ENCODE measurements around the gene DHX58. TPM values are rescaled to one million over a fixed set of nuclear protein-coding genes. Genes with fewer than 3 reads are reported as not detected.
"Not testable (repeated sequence)": the region's sequence is repeated elsewhere in the genome, so short reads cannot be mapped to it uniquely, and the experiment has no call there.

DHX58 gene
- total and polyA plus RNA-seq, 9 donors = 4.2 to 8.1 (median 5.3) TPM

- 94% methylated on average over 3 of the region's 7 CpGs for WGBS (ENCODE audit: insufficient coverage)
- H3K9me3 ChIP-seq (replicated peaks; ENCODE audit: control insufficient read depth, low read depth, low read length); DNase-seq; H3K27me3 ChIP-seq (ENCODE audit: control insufficient read depth, insufficient read depth, low read length); H3K27ac ChIP-seq (ENCODE audit: low read length); H3K4me3 ChIP-seq (ENCODE audit: low read length): not testable (repeated sequence)
- peaks cover 50% of the 10 kb centered on the region for H3K4me1 ChIP-seq (ENCODE audit: control insufficient read depth, insufficient read depth, low read length)
- peaks cover 32% of the 10 kb centered on the region for H3K36me3 ChIP-seq (ENCODE audit: control insufficient read depth, insufficient read depth, low read length)
Measured at GRCh38 chr17:42140690-42141089, 28.2 kb upstream of the DHX58 start.

GRCh38 chr17:42138749-42139492 lies 26.4 kb upstream of the DHX58 start:
- no peak overlapping the region for H3K4me3 ChIP-seq (ENCODE audit: low read length)
- 60% methylated on average over 5 of the region's 7 CpGs for whole genome bisulfite sequencing (ENCODE audit: insufficient coverage)
- DNase-seq = peak; percentile 55
- H3K27ac ChIP-seq (ENCODE audit: low read length) = peak overlapping the region; percentile 22
- no peaks in the 10 kb centered on the region for H3K9me3 ChIP-seq (replicated peaks; ENCODE audit: control insufficient read depth, low read depth, low read length)
- peaks cover 52% of the 10 kb centered on the region for H3K4me1 ChIP-seq (ENCODE audit: control insufficient read depth, insufficient read depth, low read length)
- no peaks in the 10 kb centered on the region for H3K27me3 ChIP-seq (ENCODE audit: control insufficient read depth, insufficient read depth, low read length)
- H3K36me3 ChIP-seq (ENCODE audit: control insufficient read depth, insufficient read depth, low read length) = peaks cover 26% of the 10 kb centered on the region

- H3K4me3 ChIP-seq (ENCODE audit: low read length) = no peak overlapping the region
- peak overlapping the region; percentile 8 for H3K27ac ChIP-seq (ENCODE audit: low read length)
- H3K36me3 ChIP-seq (ENCODE audit: control insufficient read depth, insufficient read depth, low read length) = peaks cover 19% of the 10 kb centered on the region
- H3K4me1 ChIP-seq (ENCODE audit: control insufficient read depth, insufficient read depth, low read length) = peaks cover 46% of the 10 kb centered on the region
- no peak for DNase-seq
- WGBS (ENCODE audit: insufficient coverage) = no CpG with 5 or more reads among the region's 3 CpGs
- no peaks in the 10 kb centered on the region for H3K27me3 ChIP-seq (ENCODE audit: control insufficient read depth, insufficient read depth, low read length)
- H3K9me3 ChIP-seq (replicated peaks; ENCODE audit: control insufficient read depth, low read depth, low read length) = no peaks in the 10 kb centered on the region
Measured at GRCh38 chr17:42136654-42137051, 24.1 kb upstream of the DHX58 start.

- peaks cover 44% of the 10 kb centered on the region for H3K4me1 ChIP-seq (ENCODE audit: control insufficient read depth, insufficient read depth, low read length)
- no peaks in the 10 kb centered on the region for H3K9me3 ChIP-seq (replicated peaks; ENCODE audit: control insufficient read depth, low read depth, low read length)
- no peaks in the 10 kb centered on the region for H3K27me3 ChIP-seq (ENCODE audit: control insufficient read depth, insufficient read depth, low read length)
- WGBS (ENCODE audit: insufficient coverage) = 69% methylated on average over 6 of the region's 15 CpGs
- H3K36me3 ChIP-seq (ENCODE audit: control insufficient read depth, insufficient read depth, low read length) = peaks cover 16% of the 10 kb centered on the region
- peak overlapping the region; percentile 8 for H3K27ac ChIP-seq (ENCODE audit: low read length)
- no peak overlapping the region for H3K4me3 ChIP-seq (ENCODE audit: low read length)
- DNase-seq = peak; percentile 74
Measured at GRCh38 chr17:42135664-42136653, 23.4 kb upstream of the DHX58 start.

- H3K27ac ChIP-seq (ENCODE audit: low read length) = peak overlapping the region; percentile 0
- 100% methylated on average over 1 of the region's 6 CpGs for WGBS (ENCODE audit: insufficient coverage)
- H3K4me3 ChIP-seq (ENCODE audit: low read length) = no peak overlapping the region
- DNase-seq = no peak
- no peaks in the 10 kb centered on the region for H3K9me3 ChIP-seq (replicated peaks; ENCODE audit: control insufficient read depth, low read depth, low read length)
- H3K4me1 ChIP-seq (ENCODE audit: control insufficient read depth, insufficient read depth, low read length) = peaks cover 51% of the 10 kb centered on the region
- no peaks in the 10 kb centered on the region for H3K27me3 ChIP-seq (ENCODE audit: control insufficient read depth, insufficient read depth, low read length)
- peaks cover 19% of the 10 kb centered on the region for H3K36me3 ChIP-seq (ENCODE audit: control insufficient read depth, insufficient read depth, low read length)
Measured at GRCh38 chr17:42135151-42135550, 22.6 kb upstream of the DHX58 start.

GRCh38 chr17:42133461-42134041 lies 21.0 kb upstream of the DHX58 start:
- no peaks in the 10 kb centered on the region for H3K27me3 ChIP-seq (ENCODE audit: control insufficient read depth, insufficient read depth, low read length)
- no peak for DNase-seq
- H3K4me3 ChIP-seq (ENCODE audit: low read length) = no peak overlapping the region
- peak overlapping the region; percentile 56 for H3K27ac ChIP-seq (ENCODE audit: low read length)
- 33% methylated on average over 3 of the region's 4 CpGs for WGBS (ENCODE audit: insufficient coverage)
- peaks cover 35% of the 10 kb centered on the region for H3K36me3 ChIP-seq (ENCODE audit: control insufficient read depth, insufficient read depth, low read length)
- peaks cover 37% of the 10 kb centered on the region for H3K4me1 ChIP-seq (ENCODE audit: control insufficient read depth, insufficient read depth, low read length)
- no peaks in the 10 kb centered on the region for H3K9me3 ChIP-seq (replicated peaks; ENCODE audit: control insufficient read depth, low read depth, low read length)

- Histone ChIP-seq H3K9me3 (replicated peaks; ENCODE audit: control insufficient read depth, low read depth, low read length) (no peaks in the 10 kb centered on the region), H3K27me3 (ENCODE audit: control insufficient read depth, insufficient read depth, low read length) (no peaks in the 10 kb centered on the region), H3K4me1 (ENCODE audit: control insufficient read depth, insufficient read depth, low read length) (peaks cover 31% of the 10 kb centered on the region), H3K27ac (ENCODE audit: low read length) (peak overlapping the region; percentile 56), H3K36me3 (ENCODE audit: control insufficient read depth, insufficient read depth, low read length) (peaks cover 41% of the 10 kb centered on the region), H3K4me3 (ENCODE audit: low read length) (no peak overlapping the region)
- WGBS (ENCODE audit: insufficient coverage) = 37% methylated on average over 3 of the region's 3 CpGs
- DNase-seq = no peak
Measured at GRCh38 chr17:42132941-42133340, 20.4 kb upstream of the DHX58 start.

GRCh38 chr17:42131981-42132432 lies 19.5 kb upstream of the DHX58 start:
- no peaks in the 10 kb centered on the region for H3K27me3 ChIP-seq (ENCODE audit: control insufficient read depth, insufficient read depth, low read length)
- H3K36me3 ChIP-seq (ENCODE audit: control insufficient read depth, insufficient read depth, low read length) = peaks cover 47% of the 10 kb centered on the region
- 80% methylated on average over 1 of the region's 4 CpGs for WGBS (ENCODE audit: insufficient coverage)
- peak overlapping the region; percentile 59 for H3K27ac ChIP-seq (ENCODE audit: low read length)
- H3K4me1 ChIP-seq (ENCODE audit: control insufficient read depth, insufficient read depth, low read length) = peaks cover 31% of the 10 kb centered on the region
- no peak overlapping the region for H3K4me3 ChIP-seq (ENCODE audit: low read length)
- H3K9me3 ChIP-seq (replicated peaks; ENCODE audit: control insufficient read depth, low read depth, low read length) = no peaks in the 10 kb centered on the region
- DNase-seq = no peak

GRCh38 chr17:42131232-42131631 lies 18.7 kb upstream of the DHX58 start:
- DNase-seq = no peak
- H3K27ac ChIP-seq (ENCODE audit: low read length) = peak overlapping the region; percentile 59
- no peaks in the 10 kb centered on the region for H3K9me3 ChIP-seq (replicated peaks; ENCODE audit: control insufficient read depth, low read depth, low read length)
- WGBS (ENCODE audit: insufficient coverage) = 93% methylated on average over 3 of the region's 4 CpGs
- H3K4me1 ChIP-seq (ENCODE audit: control insufficient read depth, insufficient read depth, low read length) = peaks cover 27% of the 10 kb centered on the region
- no peaks in the 10 kb centered on the region for H3K27me3 ChIP-seq (ENCODE audit: control insufficient read depth, insufficient read depth, low read length)
- H3K36me3 ChIP-seq (ENCODE audit: control insufficient read depth, insufficient read depth, low read length) = peaks cover 51% of the 10 kb centered on the region
- H3K4me3 ChIP-seq (ENCODE audit: low read length) = no peak overlapping the region
